HG03103 (cell line): ENCODE results near the gene FAF1.
"Not testable (repeated sequence)": the region's sequence is repeated elsewhere in the genome, so short reads cannot be mapped to it uniquely, and the experiment has no call there.

Experiments
- ATAC-seq: cut with Tn5 transposase; IDR thresholded peaks from one replicate; pipeline ENCODE4 v1.9.1; 2021; ENCODE audit warnings: low read depth; ENCODE audit not compliant: unreplicated experiment

Gene FAF1

GRCh38 chr1:50959913-50960844 is at the start of gene FAF1:
TSS of gene FAF1 (minus strand) at chr1:50960267. CDS start at chr1:50959811, 456 bp downstream.
- peak; percentile 80 for ATAC-seq

- no peak for ATAC-seq
Observed at GRCh38 chr1:51009381-51009780, 49.3 kb upstream of the FAF1 start.

GRCh38 chr1:51005549-51005948 is 45.5 kb upstream of the FAF1 start:
- not testable (repeated sequence) for ATAC-seq

- ATAC-seq, result no peak
Observed at GRCh38 chr1:51002516-51002915, 42.4 kb upstream of the FAF1 start.

- ATAC-seq, result no peak
Observed at GRCh38 chr1:51000651-51001050, 40.6 kb upstream of the FAF1 start.

GRCh38 chr1:51000160-51000559 is 40.1 kb upstream of the FAF1 start:
- ATAC-seq, result peak; percentile 67

- ATAC-seq, result not testable (repeated sequence)
Observed at GRCh38 chr1:50999375-50999774, 39.3 kb upstream of the FAF1 start.

- no peak for ATAC-seq
Observed at GRCh38 chr1:50996083-50996482, 36.0 kb upstream of the FAF1 start.

GRCh38 chr1:50995651-50996050 is 35.6 kb upstream of the FAF1 start:
- no peak for ATAC-seq

- no peak for ATAC-seq
Observed at GRCh38 chr1:50994997-50995396, 34.9 kb upstream of the FAF1 start.

GRCh38 chr1:50993645-50994044 is 33.6 kb upstream of the FAF1 start:
- ATAC-seq, result no peak

- ATAC-seq, result no peak
Observed at GRCh38 chr1:50992532-50993318, 32.7 kb upstream of the FAF1 start.

- no peak for ATAC-seq
Observed at GRCh38 chr1:50989694-50990093, 29.6 kb upstream of the FAF1 start.

GRCh38 chr1:50986653-50987052 is 26.6 kb upstream of the FAF1 start:
- no peak for ATAC-seq

- no peak for ATAC-seq
Observed at GRCh38 chr1:50985094-50985493, 25.0 kb upstream of the FAF1 start.

GRCh38 chr1:50983219-50983802 is 23.2 kb upstream of the FAF1 start:
- ATAC-seq, result no peak

GRCh38 chr1:50982611-50983010 is 22.5 kb upstream of the FAF1 start:
- ATAC-seq, result no peak

- ATAC-seq, result no peak
Observed at GRCh38 chr1:50981741-50982140, 21.7 kb upstream of the FAF1 start.

- ATAC-seq, result no peak
Observed at GRCh38 chr1:50980505-50980904, 20.4 kb upstream of the FAF1 start.

- ATAC-seq, result no peak
Observed at GRCh38 chr1:50979937-50980336, 19.9 kb upstream of the FAF1 start.
